Trophoblast cell (in vitro differentiated cells and primary cell): ENCODE data around the gene APMAP.

Experiments used
- DNase-seq, 2 donors: peaks; one replicate each; pipeline ENCODE4 v3.0.0-alpha.2; 2016
- H2AFZ ChIP-seq: 2 replicates; pipeline ENCODE4 v1.6.1; 2013; ENCODE audit warnings: low read length, moderate library complexity, mild to moderate bottlenecking; ENCODE audit not compliant: insufficient read depth, poor library complexity
- H2AK5ac ChIP-seq: 2 replicates; pipeline ENCODE4 v1.6.1; 2013; ENCODE audit warnings: mild to moderate bottlenecking, low read length
- H2BK120ac ChIP-seq: 2 replicates; pipeline ENCODE4 v1.6.1; 2013; ENCODE audit warnings: low read length, mild to moderate bottlenecking, moderate library complexity; ENCODE audit not compliant: insufficient read depth, poor library complexity
- H2BK12ac ChIP-seq: 2 replicates; pipeline ENCODE4 v1.6.1; 2013; ENCODE audit warnings: mild to moderate bottlenecking, low read length, moderate library complexity
- H2BK5ac ChIP-seq: 2 replicates; pipeline ENCODE4 v1.6.1; 2013; ENCODE audit warnings: low read length, low read depth, moderate library complexity, mild to moderate bottlenecking; ENCODE audit not compliant: poor library complexity
- H3K14ac ChIP-seq: 2 replicates; pipeline ENCODE4 v1.6.1; 2013; ENCODE audit warnings: mild to moderate bottlenecking, low read length
- H3K18ac ChIP-seq: 2 replicates; pipeline ENCODE4 v1.6.1; 2013; ENCODE audit warnings: mild to moderate bottlenecking, low read length
- H3K23ac ChIP-seq: 2 replicates; pipeline ENCODE4 v1.6.1; 2013; ENCODE audit warnings: low read length
- H3K27ac ChIP-seq: 2 replicates; pipeline ENCODE4 v1.5.1; 2013; ENCODE audit warnings: low read depth, mild to moderate bottlenecking, inconsistent platforms, low read length, moderate library complexity
- H3K27me3 ChIP-seq: 2 replicates; pipeline ENCODE4 v1.6.1; 2013; ENCODE audit warnings: inconsistent platforms, mild to moderate bottlenecking, low read length, moderate library complexity; ENCODE audit not compliant: insufficient read depth
- H3K36me3 ChIP-seq, 2 experiments: 1 replicate in 1 of 2; 2 replicates in 1 of 2; pipeline ENCODE4 v1.6.1; 2013; ENCODE audit warnings: low read length in 2 of 2, mild to moderate bottlenecking in 2 of 2, moderate library complexity in 1 of 2; ENCODE audit not compliant: insufficient read depth in 2 of 2, control insufficient read depth in 1 of 2
- H3K4ac ChIP-seq: 2 replicates; pipeline ENCODE4 v1.6.1; 2013; ENCODE audit warnings: low read depth, mild to moderate bottlenecking, low read length, moderate library complexity
- H3K4me1 ChIP-seq, 2 experiments: 1 replicate in 1 of 2; 2 replicates in 1 of 2; pipeline ENCODE4 v1.6.1; 2013; ENCODE audit warnings: low read length in 2 of 2, mild to moderate bottlenecking in 2 of 2, moderate library complexity in 1 of 2; ENCODE audit not compliant: insufficient read depth in 2 of 2, control insufficient read depth in 1 of 2
- H3K4me2 ChIP-seq: 2 replicates; pipeline ENCODE4 v1.6.1; 2013; ENCODE audit warnings: inconsistent platforms, mild to moderate bottlenecking, low read length, moderate library complexity
- H3K4me3 ChIP-seq: 2 replicates; pipeline ENCODE4 v1.5.1; 2013; ENCODE audit warnings: mild to moderate bottlenecking, low read depth, low read length, inconsistent platforms
- H3K79me1 ChIP-seq: one replicate; pipeline ENCODE4 v1.6.1; 2013; ENCODE audit warnings: low read length
- H3K79me2 ChIP-seq: 2 replicates; pipeline ENCODE4 v1.6.1; 2013; ENCODE audit warnings: low read length, mild to moderate bottlenecking; ENCODE audit not compliant: control insufficient read depth, insufficient read depth, poor library complexity
- H3K9ac ChIP-seq: 2 replicates; pipeline ENCODE4 v1.6.1; 2013; ENCODE audit warnings: mild to moderate bottlenecking, low read length
- H3K9me3 ChIP-seq: 2 replicates; pipeline ENCODE4 v1.6.1; 2013; ENCODE audit warnings: low read depth, mild to moderate bottlenecking, control low read depth, inconsistent platforms, low read length; ENCODE audit not compliant: insufficient read depth
- H4K12ac ChIP-seq: 2 replicates; pipeline ENCODE4 v1.6.1; 2013; ENCODE audit warnings: low read depth, mild to moderate bottlenecking, low read length, moderate library complexity
- H4K8ac ChIP-seq: 2 replicates; pipeline ENCODE4 v1.6.1; 2013; ENCODE audit warnings: low read depth, mild to moderate bottlenecking, low read length, moderate library complexity
- H4K91ac ChIP-seq: one replicate; pipeline ENCODE4 v1.6.1; 2013; ENCODE audit warnings: low read depth, mild to moderate bottlenecking, low read length, moderate library complexity
- WGBS: extraction: QIAGEN DNeasy Blood & Tissue Kit; methylation state at CpG from one replicate; pipeline ENCODE4 v1.1.7; 2013; ENCODE audit warnings: missing lambda C conversion rate; ENCODE audit not compliant: insufficient read length, insufficient coverage; ENCODE audit errors: extremely low coverage; 5-methylcytosine and 5-hydroxymethylcytosine counted together

Gene APMAP

GRCh38 chr20:25035921-25036320 lies 43.4 kb upstream of the APMAP start:
- Histone ChIP-seq H3K23ac (no peak overlapping the region), H2BK5ac (no peak overlapping the region), H3K27ac (no peak overlapping the region), H3K79me1 (no peaks in the 10 kb centered on the region), H3K36me3 (no peaks in the 10 kb centered on the region), H2BK120ac (no peak overlapping the region), H3K14ac (no peak overlapping the region), H3K9ac (no peak overlapping the region), H3K18ac (no peak overlapping the region), H3K27me3 (no peaks in the 10 kb centered on the region), H2AFZ (no peak overlapping the region), H2BK12ac (no peak overlapping the region), H3K79me2 (no peaks in the 10 kb centered on the region), H4K12ac (no peak overlapping the region), H2AK5ac (no peak overlapping the region), H4K8ac (no peak overlapping the region), H3K4me3 (no peak overlapping the region), H4K91ac (no peak overlapping the region), H3K4me2 (no peak overlapping the region), H3K4me1 (no peaks in the 10 kb centered on the region), H3K4ac (no peak overlapping the region), H3K9me3 (peaks cover 3% of the 10 kb centered on the region)
- DNase-seq: no peak
- WGBS: no CpG with 5 or more reads among the region's 4 CpGs

GRCh38 chr20:25033924-25034300 lies 41.4 kb upstream of the APMAP start:
- no peaks in the 10 kb centered on the region for H3K36me3 ChIP-seq
- H4K12ac ChIP-seq: no peak overlapping the region
- H2BK120ac ChIP-seq: no peak overlapping the region
- no peak overlapping the region for H2AK5ac ChIP-seq
- no peak overlapping the region for H2AFZ ChIP-seq
- no peaks in the 10 kb centered on the region for H3K4me1 ChIP-seq
- no peak for DNase-seq
- no peak overlapping the region for H4K8ac ChIP-seq
- no peak overlapping the region for H3K14ac ChIP-seq
- no peak overlapping the region for H2BK5ac ChIP-seq
- no CpG with 5 or more reads among the region's 3 CpGs for WGBS
- H3K79me1 ChIP-seq: no peaks in the 10 kb centered on the region
- H3K4ac ChIP-seq: no peak overlapping the region
- H3K27me3 ChIP-seq: no peaks in the 10 kb centered on the region
- no peak overlapping the region for H4K91ac ChIP-seq
- no peak overlapping the region for H3K4me3 ChIP-seq
- H3K79me2 ChIP-seq: no peaks in the 10 kb centered on the region
- no peak overlapping the region for H3K4me2 ChIP-seq
- H3K9me3 ChIP-seq: peaks cover 6% of the 10 kb centered on the region
- no peak overlapping the region for H2BK12ac ChIP-seq
- H3K18ac ChIP-seq: no peak overlapping the region
- no peak overlapping the region for H3K23ac ChIP-seq
- no peak overlapping the region for H3K27ac ChIP-seq
- H3K9ac ChIP-seq: no peak overlapping the region

- Histone ChIP-seq H2BK12ac (no peak overlapping the region), H3K79me1 (no peaks in the 10 kb centered on the region), H4K8ac (no peak overlapping the region), H4K91ac (no peak overlapping the region), H3K4me3 (no peak overlapping the region), H3K27ac (no peak overlapping the region), H3K9me3 (peaks cover 6% of the 10 kb centered on the region), H2AFZ (no peak overlapping the region), H3K9ac (no peak overlapping the region), H2AK5ac (no peak overlapping the region), H3K79me2 (no peaks in the 10 kb centered on the region), H3K14ac (no peak overlapping the region), H4K12ac (no peak overlapping the region), H3K4me1 (no peaks in the 10 kb centered on the region), H3K4ac (no peak overlapping the region), H2BK5ac (no peak overlapping the region), H3K36me3 (no peaks in the 10 kb centered on the region), H3K4me2 (no peak overlapping the region), H3K27me3 (no peaks in the 10 kb centered on the region), H3K23ac (no peak overlapping the region), H3K18ac (no peak overlapping the region), H2BK120ac (no peak overlapping the region)
- peak; percentile 16 to 86 for DNase-seq
- WGBS: no CpG with 5 or more reads among the region's 6 CpGs
Observed at GRCh38 chr20:25033265-25033923, 40.8 kb upstream of the APMAP start.

GRCh38 chr20:25032478-25033264 lies 40.1 kb upstream of the APMAP start:
- Histone ChIP-seq H3K27ac (no peak overlapping the region), H3K18ac (no peak overlapping the region), H3K9me3 (peaks cover 6% of the 10 kb centered on the region), H2AFZ (no peak overlapping the region), H3K4ac (no peak overlapping the region), H4K8ac (no peak overlapping the region), H3K4me3 (no peak overlapping the region), H2BK12ac (no peak overlapping the region), H3K79me2 (no peaks in the 10 kb centered on the region), H3K14ac (no peak overlapping the region), H3K23ac (no peak overlapping the region), H3K4me1 (no peaks in the 10 kb centered on the region), H3K27me3 (no peaks in the 10 kb centered on the region), H2AK5ac (no peak overlapping the region), H3K79me1 (no peaks in the 10 kb centered on the region), H3K4me2 (no peak overlapping the region), H3K36me3 (no peaks in the 10 kb centered on the region), H4K91ac (no peak overlapping the region), H4K12ac (no peak overlapping the region), H2BK120ac (no peak overlapping the region), H2BK5ac (no peak overlapping the region), H3K9ac (no peak overlapping the region)
- no CpG with 5 or more reads among the region's 29 CpGs for whole genome bisulfite sequencing
- DNase-seq: peak in 1 of 2 donors; percentile 10
